Astrocyte (in vitro differentiated cells and primary cell): ENCODE measurements around the gene COX8C. TPM values are rescaled to one million over a fixed set of nuclear protein-coding genes. Genes with fewer than 3 reads are reported as not detected.

ENCODE experiments used
- DNase-seq: peaks from one replicate; pipeline ENCODE4 v3.0.0-alpha.2; 2010; ENCODE audit warnings: low read depth
- FAIRE-seq: peaks from 2 replicates; lab custom pipeline; 2011; peaks lifted over from hg19 to GRCh38; lab: Jason Lieb, UNC
- H2AFZ ChIP-seq: 2 replicates; pipeline ENCODE4 v1.6.0; 2012; ENCODE audit warnings: low read depth, low read length, inconsistent platforms
- H3K27ac ChIP-seq: 2 replicates; pipeline ENCODE4 v1.5.1; 2011; ENCODE audit warnings: low read depth, low read length, inconsistent platforms
- H3K27me3 ChIP-seq: 2 replicates; pipeline ENCODE4 v1.6.0; 2011; ENCODE audit warnings: low read length, inconsistent platforms; ENCODE audit not compliant: insufficient read depth
- H3K36me3 ChIP-seq: 2 replicates; pipeline ENCODE4 v1.5.1; 2011; ENCODE audit warnings: low read length, inconsistent platforms; ENCODE audit not compliant: insufficient read depth
- H3K4me1 ChIP-seq: 2 replicates; pipeline ENCODE4 v1.5.1; 2011; ENCODE audit warnings: low read length, inconsistent platforms; ENCODE audit not compliant: insufficient read depth
- H3K4me2 ChIP-seq: 2 replicates; pipeline ENCODE4 v1.6.0; 2012; ENCODE audit warnings: low read length, inconsistent platforms
- H3K4me3 ChIP-seq: 2 replicates; pipeline ENCODE4 v1.5.1; 2011; ENCODE audit warnings: low read depth, mild to moderate bottlenecking, low read length, inconsistent platforms; ENCODE audit not compliant: insufficient read depth
- H3K79me2 ChIP-seq: 2 replicates; pipeline ENCODE4 v1.6.0; 2012; ENCODE audit warnings: mild to moderate bottlenecking, low read length, inconsistent platforms; ENCODE audit not compliant: insufficient read depth
- H3K9ac ChIP-seq: 2 replicates; pipeline ENCODE4 v1.6.0; 2012; ENCODE audit warnings: mild to moderate bottlenecking, low read length, inconsistent platforms
- H3K9me3 ChIP-seq: 2 replicates; pipeline ENCODE4 v1.5.1; 2012; ENCODE audit warnings: low read depth, mild to moderate bottlenecking, low read length, inconsistent platforms; ENCODE audit not compliant: insufficient read depth
- H4K20me1 ChIP-seq: 2 replicates; pipeline ENCODE4 v1.6.0; 2012; ENCODE audit warnings: low read length, inconsistent platforms; ENCODE audit not compliant: insufficient read depth
- H3K27ac Mint-ChIP-seq: one replicate; pipeline ENCODE4 v1.8.0; 2021; ENCODE audit warnings: mild to moderate bottlenecking, mixed read lengths; ENCODE audit not compliant: unreplicated experiment
- H3K27me3 Mint-ChIP-seq: one replicate; pipeline ENCODE4 v1.8.0; 2021; ENCODE audit warnings: low read depth, mixed read lengths; ENCODE audit not compliant: unreplicated experiment
- H3K36me3 Mint-ChIP-seq: one replicate; pipeline ENCODE4 v1.8.0; 2021; ENCODE audit warnings: low read depth, mixed read lengths; ENCODE audit not compliant: unreplicated experiment
- H3K4me1 Mint-ChIP-seq: one replicate; pipeline ENCODE4 v1.8.0; 2021; ENCODE audit warnings: low read depth, mixed read lengths; ENCODE audit not compliant: unreplicated experiment
- H3K4me3 Mint-ChIP-seq: one replicate; pipeline ENCODE4 v1.8.0; 2021; ENCODE audit warnings: mild to moderate bottlenecking, moderate library complexity, mixed read lengths; ENCODE audit not compliant: unreplicated experiment
- H3K9me3 Mint-ChIP-seq: one replicate; pipeline ENCODE4 v1.8.0; 2021; ENCODE audit warnings: mild to moderate bottlenecking, mixed read lengths; ENCODE audit not compliant: unreplicated experiment
- CTCF ChIP-seq: IDR thresholded peaks from 2 replicates; pipeline ENCODE4 v1.5.1; 2011; ENCODE audit warnings: low read depth, mild to moderate bottlenecking, inconsistent platforms, low read length, moderate library complexity; ENCODE audit not compliant: insufficient read depth
- EZH2 ChIP-seq: IDR thresholded peaks from 2 replicates; pipeline ENCODE4 v1.6.1; 2012; ENCODE audit warnings: mild to moderate bottlenecking, low read length, inconsistent platforms; ENCODE audit not compliant: insufficient read depth
- total RNA-seq: library from RNA; stranded (reverse); gene quantifications from 2 replicates; pipeline ENCODE4 v1.2.1, GENCODE V29; 2021

COX8C gene
- total RNA-seq, 1 donor from 2014 or later = not detected

GRCh38 chr14:93319494-93319893 is 27.5 kb upstream of the COX8C start:
- Histone ChIP-seq H3K27me3 (no peaks in the 10 kb centered on the region), H4K20me1 (peaks cover 78% of the 10 kb centered on the region), H3K4me2 (no peak overlapping the region), H3K4me1 (peaks cover 19% of the 10 kb centered on the region), H3K9me3 (no peaks in the 10 kb centered on the region), H3K27ac (no peak overlapping the region), H2AFZ (no peak overlapping the region), H3K79me2 (peaks cover 94% of the 10 kb centered on the region), H3K36me3 (no peaks in the 10 kb centered on the region), H3K4me3 (no peak overlapping the region), H3K9ac (no peak overlapping the region)
- no peaks in the 10 kb centered on the region for H3K36me3 Mint-ChIP-seq
- no peaks in the 10 kb centered on the region for H3K27me3 Mint-ChIP-seq
- FAIRE-seq = peak; percentile 47
- DNase-seq = no peak
- no peaks in the 10 kb centered on the region for H3K9me3 Mint-ChIP-seq
- TF ChIP-seq EZH2 = no peak
- no peak for TF ChIP-seq CTCF
- no peak overlapping the region for H3K4me3 Mint-ChIP-seq
- no peak overlapping the region for H3K27ac Mint-ChIP-seq
- H3K4me1 Mint-ChIP-seq = peaks cover 41% of the 10 kb centered on the region

GRCh38 chr14:93319958-93320357 is 27.0 kb upstream of the COX8C start:
- H3K27ac Mint-ChIP-seq = peak overlapping the region; percentile 9
- H3K79me2 ChIP-seq = peaks cover 94% of the 10 kb centered on the region

More at GRCh38 chr14:93319958-93320357, 27.0 kb upstream of the COX8C start:
- no peak overlapping the region for H3K4me2 ChIP-seq
- peaks cover 81% of the 10 kb centered on the region for H4K20me1 ChIP-seq
- H3K9me3 Mint-ChIP-seq = no peaks in the 10 kb centered on the region
- no peak overlapping the region for H2AFZ ChIP-seq
- H3K27me3 Mint-ChIP-seq = no peaks in the 10 kb centered on the region
- no peak overlapping the region for H3K9ac ChIP-seq
- no peak for TF ChIP-seq EZH2
- TF ChIP-seq CTCF = no peak
- H3K27ac ChIP-seq = no peak overlapping the region
- H3K36me3 Mint-ChIP-seq = no peaks in the 10 kb centered on the region
- H3K4me1 Mint-ChIP-seq = peaks cover 41% of the 10 kb centered on the region
- H3K9me3 ChIP-seq = no peaks in the 10 kb centered on the region
- H3K27me3 ChIP-seq = no peaks in the 10 kb centered on the region
- no peak overlapping the region for H3K4me3 Mint-ChIP-seq
- no peak for DNase-seq
- H3K4me1 ChIP-seq = peaks cover 19% of the 10 kb centered on the region
- FAIRE-seq = no peak
- H3K36me3 ChIP-seq = no peaks in the 10 kb centered on the region
- no peak overlapping the region for H3K4me3 ChIP-seq
